Neural cell (in vitro differentiated cells): ENCODE results near the gene TGFBR2. TPM values are rescaled to one million over a fixed set of nuclear protein-coding genes. Genes with fewer than 3 reads are reported as not detected.

Experiments
- H2AFZ ChIP-seq: fragments of 200-600, 300-800 bp; sonication (generic), shearing (Covaris generic); 2 replicates; pipeline ENCODE4 v1.6.0; 2014; ENCODE audit warnings: low read depth, mild to moderate bottlenecking, antibody characterized with exemption, low read length, moderate library complexity
- H3F3A ChIP-seq: fragments of 200-600 bp; shearing (Covaris generic); 2 replicates; pipeline ENCODE4 v1.6.1; 2016; ENCODE audit warnings: mild to moderate bottlenecking, moderate library complexity, mixed read lengths, antibody characterized with exemption, low read length; ENCODE audit not compliant: insufficient read depth, poor library complexity, severe bottlenecking
- H3K27ac ChIP-seq: fragments of 200-600, 300-800 bp; sonication (generic), shearing (Covaris generic); 2 replicates; pipeline ENCODE4 v1.5.1; 2014; ENCODE audit warnings: mild to moderate bottlenecking, low read length, moderate library complexity
- H3K27me3 ChIP-seq: fragments of 300-800, 200-600 bp; sonication (generic), shearing (Covaris generic); 2 replicates; pipeline ENCODE4 v1.6.0; 2014; ENCODE audit warnings: mild to moderate bottlenecking, low read depth, low read length, moderate library complexity; ENCODE audit not compliant: insufficient read depth
- H3K36me3 ChIP-seq: fragments of 300-800, 200-600 bp; sonication (generic), shearing (Covaris generic); 2 replicates; pipeline ENCODE4 v1.5.1; 2014; ENCODE audit warnings: mild to moderate bottlenecking, antibody characterized with exemption, low read length, moderate library complexity; ENCODE audit not compliant: insufficient read depth
- H3K4me2 ChIP-seq: fragments of 300-800, 200-600 bp; sonication (generic), shearing (Covaris generic); 2 replicates; pipeline ENCODE4 v1.6.0; 2014; ENCODE audit warnings: mild to moderate bottlenecking, low read length
- H3K4me3 ChIP-seq: fragments of 300-800, 200-600 bp; sonication (generic), shearing (Covaris generic); 2 replicates; pipeline ENCODE4 v1.5.1; 2014; ENCODE audit warnings: mild to moderate bottlenecking, low read length, moderate library complexity
- H3K79me2 ChIP-seq: fragments of 200-600 bp; shearing (Covaris generic); replicated peaks from 2 replicates; pipeline ENCODE4 v1.6.0; 2014; ENCODE audit warnings: mild to moderate bottlenecking, low read length, moderate library complexity; ENCODE audit not compliant: insufficient read depth
- H3K9ac ChIP-seq: fragments of 300-800, 200-600 bp; sonication (generic), shearing (Covaris generic); 2 replicates; pipeline ENCODE4 v1.6.1; 2016; ENCODE audit warnings: mild to moderate bottlenecking, low read length, mixed read lengths
- H3K9me2 ChIP-seq: fragments of 200-600 bp; shearing (Covaris generic); 2 replicates; pipeline ENCODE4 v1.6.1; 2016; ENCODE audit warnings: mild to moderate bottlenecking, low read length, mixed read lengths; ENCODE audit not compliant: insufficient read depth
- H3K9me3 ChIP-seq: fragments of 200-600, 300-800 bp; sonication (generic), shearing (Covaris generic); 2 replicates; pipeline ENCODE4 v1.6.1; 2016; ENCODE audit warnings: mild to moderate bottlenecking, mixed run types, low read length, moderate library complexity, mixed read lengths
- H4K20me1 ChIP-seq: fragments of 200-600 bp; shearing (Covaris generic); 2 replicates; pipeline ENCODE4 v1.6.1; 2016; ENCODE audit warnings: mild to moderate bottlenecking, mixed run types; ENCODE audit not compliant: insufficient read depth
- CTCF ChIP-seq: fragments of 450-650 bp; IDR thresholded peaks from 2 replicates; pipeline ENCODE4 v1.5.1; 2014; ENCODE audit warnings: antibody characterized with exemption, mild to moderate bottlenecking, moderate library complexity; ENCODE audit not compliant: poor library complexity, severe bottlenecking
- EP300 ChIP-seq: fragments of 450-650 bp; conservative IDR thresholded peaks from 2 replicates; pipeline ENCODE4 v1.6.1; 2014; ENCODE audit warnings: antibody characterized with exemption, mild to moderate bottlenecking, moderate library complexity; ENCODE audit not compliant: poor library complexity, severe bottlenecking
- EZH2 ChIP-seq: fragments of 200-600, 300-800 bp; shearing (Covaris generic), sonication (generic); IDR thresholded peaks from 2 replicates; pipeline ENCODE4 v1.6.1; 2014; ENCODE audit warnings: antibody characterized with exemption, low read length, borderline replicate concordance, mild to moderate bottlenecking; ENCODE audit not compliant: insufficient read depth, poor library complexity, severe bottlenecking
- MXI1 ChIP-seq: fragments of 450-650 bp; conservative IDR thresholded peaks from 2 replicates; pipeline ENCODE4 v1.6.1; 2014; ENCODE audit warnings: antibody characterized with exemption, mild to moderate bottlenecking; ENCODE audit not compliant: poor library complexity, severe bottlenecking
- POLR2AphosphoS5 ChIP-seq: IDR thresholded peaks from 2 replicates; pipeline ENCODE4 v1.6.1; 2012
- RAD21 ChIP-seq: fragments of 450-650 bp; conservative IDR thresholded peaks from 2 replicates; pipeline ENCODE4 v1.6.1; 2014; ENCODE audit warnings: antibody characterized with exemption, mild to moderate bottlenecking, moderate library complexity
- REST ChIP-seq: IDR thresholded peaks from 2 replicates; pipeline ENCODE4 v1.6.1; 2012; ENCODE audit warnings: borderline replicate concordance
- SMC3 ChIP-seq: fragments of 450-650 bp; conservative IDR thresholded peaks from 2 replicates; pipeline ENCODE4 v1.6.1; 2014; ENCODE audit warnings: antibody characterized with exemption, mild to moderate bottlenecking, moderate library complexity; ENCODE audit not compliant: poor library complexity
- TAF1 ChIP-seq: IDR thresholded peaks from 2 replicates; pipeline ENCODE4 v1.6.1; 2012; ENCODE audit warnings: low read depth
- polyA plus RNA-seq: library from polyadenylated mRNA; depleted of rRNA; stranded (reverse); fragments of >200 nt; gene quantifications from 2 replicates; pipeline ENCODE4 v1.2.3, GENCODE V29; 2014

Gene TGFBR2
- polyA plus RNA-seq, 1 donor from 2014 or later = not detected

GRCh38 chr3:30620402-30621360 lies 14.3 kb downstream of the TGFBR2 start:
- TF ChIP-seq RAD21 (no peak), CTCF (no peak), EP300 (no peak), MXI1 (no peak), POLR2AphosphoS5 (no peak), SMC3 (no peak), EZH2 (no peak), REST (no peak), TAF1 (no peak)

GRCh38 chr3:30621576-30621975 lies 15.2 kb downstream of the TGFBR2 start:
- H2AFZ ChIP-seq = no peak overlapping the region
- no peaks in the 10 kb centered on the region for H3K9me3 ChIP-seq
- no peaks in the 10 kb centered on the region for H3K79me2 ChIP-seq
- H3F3A ChIP-seq = no peaks in the 10 kb centered on the region
- H3K36me3 ChIP-seq = no peaks in the 10 kb centered on the region
- no peaks in the 10 kb centered on the region for H3K9me2 ChIP-seq
- no peak overlapping the region for H3K4me3 ChIP-seq
- H3K27me3 ChIP-seq = no peaks in the 10 kb centered on the region
- H3K9ac ChIP-seq = no peak overlapping the region
- no peak overlapping the region for H3K27ac ChIP-seq
- no peak overlapping the region for H3K4me2 ChIP-seq
- no peaks in the 10 kb centered on the region for H4K20me1 ChIP-seq
- TF ChIP-seq CTCF (no peak), SMC3 (no peak), TAF1 (no peak), RAD21 (no peak)

More at GRCh38 chr3:30620402-30621360, 14.3 kb downstream of the TGFBR2 start:
- no peaks in the 10 kb centered on the region for H3K79me2 ChIP-seq
- H3K9ac ChIP-seq = no peak overlapping the region
- no peak overlapping the region for H3K27ac ChIP-seq
- H3K36me3 ChIP-seq = no peaks in the 10 kb centered on the region
- H3K9me3 ChIP-seq = no peaks in the 10 kb centered on the region
- no peaks in the 10 kb centered on the region for H3F3A ChIP-seq
- no peaks in the 10 kb centered on the region for H3K9me2 ChIP-seq
- H3K27me3 ChIP-seq = no peaks in the 10 kb centered on the region
- H3K4me2 ChIP-seq = no peak overlapping the region
- no peak overlapping the region for H2AFZ ChIP-seq
- H3K4me3 ChIP-seq = no peak overlapping the region
- H4K20me1 ChIP-seq = no peaks in the 10 kb centered on the region
